SK-MEL-5 (cell line): ENCODE results near the gene RABGEF1. TPM values are rescaled to one million over a fixed set of nuclear protein-coding genes. Genes with fewer than 3 reads are reported as not detected.
"Not testable (repeated sequence)": the region's sequence is repeated elsewhere in the genome, so short reads cannot be mapped to it uniquely, and the experiment has no call there.

Experiments used
- DNase-seq: peaks from one replicate; pipeline ENCODE4 v3.0.0-alpha.2; 2016; ENCODE audit warnings: low read depth, low spot score
- in situ Hi-C: cut with HindIII; loops from 2 replicates; pipeline ENCODE4 v1.10.0; 2016; ENCODE audit warnings: low sequenced_read_pairs, high pct_unique_total_duplicates, low pct_unique_long_range_greater_than_20kb
- total RNA-seq: library from RNA; depleted of rRNA; stranded (reverse); fragments of >200 nt; shearing (Covaris generic); gene quantifications from 2 replicates; pipeline ENCODE4 v1.2.3, GENCODE V29; 2014

Gene RABGEF1
- total RNA-seq, 1 experiment from 2014 or later: 37.6 TPM

- no peak for DNase-seq
- in situ Hi-C loops: no loop called here
Observed at GRCh38 chr7:66778201-66778600, 37.7 kb downstream of the RABGEF1 start.

- no peak for DNase-seq
- in situ Hi-C loops: no loop called here
Observed at GRCh38 chr7:66779669-66780409, 39.3 kb downstream of the RABGEF1 start.

- in situ Hi-C loops: no loop called here
- DNase-seq: peak; percentile 15
Observed at GRCh38 chr7:66781408-66782090, 41.0 kb downstream of the RABGEF1 start.

GRCh38 chr7:66782875-66783274, 42.3 kb downstream of the RABGEF1 start:
- DNase-seq, in situ Hi-C loops: not testable (repeated sequence)

- DNase-seq, in situ Hi-C loops: not testable (repeated sequence)
Observed at GRCh38 chr7:66783887-66784595, 43.5 kb downstream of the RABGEF1 start.

GRCh38 chr7:66790196-66790595, 49.7 kb downstream of the RABGEF1 start:
- no peak for DNase-seq
- in situ Hi-C loops: no loop called here

- in situ Hi-C loops: no loop called here
- DNase-seq: no peak
Observed at GRCh38 chr7:66790725-66791124, 50.2 kb downstream of the RABGEF1 start.

- in situ Hi-C loops: no loop called here
- DNase-seq: no peak
Observed at GRCh38 chr7:66800591-66800990, 60.1 kb downstream of the RABGEF1 start.

GRCh38 chr7:66804001-66804400, 63.5 kb downstream of the RABGEF1 start:
- in situ Hi-C loops: no loop called here
- peak; percentile 17 for DNase-seq

GRCh38 chr7:66807736-66808135, 67.2 kb downstream of the RABGEF1 start:
- in situ Hi-C loops: no loop called here
- DNase-seq: no peak

GRCh38 chr7:66810716-66811115, 70.2 kb downstream of the RABGEF1 start:
- in situ Hi-C loops: no loop called here
- DNase-seq: no peak

GRCh38 chr7:66815186-66815875, 74.8 kb downstream of the RABGEF1 start:
- in situ Hi-C loops, DNase-seq: not testable (repeated sequence)

GRCh38 chr7:66815951-66816350, 75.4 kb downstream of the RABGEF1 start:
- in situ Hi-C loops: no loop called here
- DNase-seq: no peak

- in situ Hi-C loops, DNase-seq: not testable (repeated sequence)
Observed at GRCh38 chr7:66816658-66817057, 76.1 kb downstream of the RABGEF1 start.

GRCh38 chr7:66817208-66817795, 76.8 kb downstream of the RABGEF1 start:
- in situ Hi-C loops, DNase-seq: not testable (repeated sequence)

GRCh38 chr7:66817956-66818355, 77.4 kb downstream of the RABGEF1 start:
- DNase-seq, in situ Hi-C loops: not testable (repeated sequence)

- in situ Hi-C loops: no loop called here
- DNase-seq: no peak
Observed at GRCh38 chr7:66824041-66824440, 83.5 kb downstream of the RABGEF1 start.
